ENCODE measurements around the gene ARPP21. TPM values are rescaled to one million over a fixed set of nuclear protein-coding genes. Genes with fewer than 3 reads are reported as not detected.
"Not testable (repeated sequence)": the region's sequence is repeated elsewhere in the genome, so short reads cannot be mapped to it uniquely, and the experiment has no call there.

Gene ARPP21
- total RNA-seq, 1 donor from 2014 or later = not detected

DNA sequence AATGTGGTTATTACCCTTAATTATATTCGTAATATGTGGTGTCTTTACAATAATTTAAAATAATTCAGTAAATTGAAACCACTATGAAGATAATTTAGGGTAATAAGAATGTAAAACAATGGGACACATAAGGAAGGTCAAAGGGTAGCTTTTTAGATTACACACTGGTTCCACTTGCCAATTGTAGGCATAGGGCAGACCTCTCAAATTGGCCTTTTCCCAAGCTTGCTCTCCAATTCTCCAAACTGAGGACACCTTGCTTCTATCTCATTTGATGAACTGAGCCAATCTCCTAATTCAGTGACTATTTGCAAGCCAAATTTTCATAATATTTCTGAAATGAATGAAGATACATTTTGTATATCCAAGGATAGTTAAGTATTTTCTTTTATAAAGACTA lies 151.4 kb downstream of the ARPP21 start:
- no peaks in the 10 kb centered on the region for H3K36me3 Mint-ChIP-seq (ENCODE audit: insufficient read depth)
- no peak overlapping the region for H3K4me3 Mint-ChIP-seq (ENCODE audit: low read depth)
- no peaks in the 10 kb centered on the region for H3K9me3 Mint-ChIP-seq (ENCODE audit: low read depth)
- peaks cover 7% of the 10 kb centered on the region for H3K4me1 Mint-ChIP-seq (ENCODE audit: low read depth)
- no peak overlapping the region for H3K27ac Mint-ChIP-seq
- TF ChIP-seq CTCF (IDR thresholded peaks at IDR 0.05; ENCODE audit: unreplicated experiment) = no peak
- DNase-seq (ENCODE audit: low spot score, unreplicated experiment) = no peak
- H3K27me3 Mint-ChIP-seq = peaks cover 23% of the 10 kb centered on the region

DNA sequence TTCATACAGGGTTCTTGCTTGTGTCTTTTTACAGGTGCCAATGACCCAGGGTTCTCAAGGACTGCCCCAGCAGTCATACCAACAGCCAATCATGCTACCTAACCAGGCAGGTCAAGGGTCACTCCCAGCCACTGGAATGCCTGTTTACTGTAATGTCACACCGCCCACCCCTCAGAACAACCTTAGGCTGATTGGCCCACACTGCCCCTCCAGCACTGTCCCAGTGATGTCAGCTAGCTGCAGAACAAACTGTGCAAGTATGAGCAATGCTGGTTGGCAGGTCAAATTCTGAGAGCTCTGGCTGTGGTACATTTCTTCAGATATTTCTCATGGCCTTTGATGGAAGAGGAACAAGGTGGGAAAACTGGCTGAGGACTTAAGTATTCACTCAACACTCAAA lies 154.3 kb downstream of the ARPP21 start:
- Mint-ChIP-seq H3K36me3 (ENCODE audit: insufficient read depth) (no peaks in the 10 kb centered on the region), H3K9me3 (ENCODE audit: low read depth) (peaks cover 4% of the 10 kb centered on the region), H3K27me3 (peaks cover 11% of the 10 kb centered on the region), H3K4me1 (ENCODE audit: low read depth) (no peaks in the 10 kb centered on the region), H3K4me3 (ENCODE audit: low read depth) (no peak overlapping the region), H3K27ac (no peak overlapping the region)
- no peak for DNase-seq (ENCODE audit: low spot score, unreplicated experiment)
- no peak for TF ChIP-seq CTCF (IDR thresholded peaks at IDR 0.05; ENCODE audit: unreplicated experiment)

- H3K4me1 Mint-ChIP-seq (ENCODE audit: low read depth) = peaks cover 10% of the 10 kb centered on the region
These were observed 161.7 kb downstream of the ARPP21 start for GRCh38 chr3:35800960-35801459.

DNA sequence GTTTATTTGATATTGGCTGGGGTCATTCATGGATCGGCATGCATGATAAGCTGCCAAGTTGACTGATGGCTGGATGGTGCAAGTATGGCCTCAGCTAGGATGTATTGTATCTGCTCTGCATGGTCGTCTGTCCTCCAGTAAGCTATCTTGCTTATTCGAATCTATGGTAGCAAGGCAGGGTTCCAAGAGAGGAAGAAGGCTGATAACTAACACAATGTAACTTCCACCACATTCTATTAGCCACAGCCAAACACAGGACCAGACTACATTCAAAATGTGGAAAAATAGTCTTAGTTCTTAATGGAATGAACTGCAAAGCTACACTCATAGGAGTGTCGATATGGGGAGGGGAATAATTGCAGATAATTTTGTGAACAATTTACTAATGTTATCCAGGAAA lies 175.2 kb downstream of the ARPP21 start:
- H3K27me3 Mint-ChIP-seq = no peaks in the 10 kb centered on the region
- H3K36me3 Mint-ChIP-seq (ENCODE audit: insufficient read depth) = no peaks in the 10 kb centered on the region
- H3K9me3 Mint-ChIP-seq (ENCODE audit: low read depth) = peaks cover 6% of the 10 kb centered on the region
- no peak for TF ChIP-seq CTCF (IDR thresholded peaks at IDR 0.05; ENCODE audit: unreplicated experiment)
- H3K4me3 Mint-ChIP-seq (ENCODE audit: low read depth) = no peak overlapping the region
- no peaks in the 10 kb centered on the region for H3K4me1 Mint-ChIP-seq (ENCODE audit: low read depth)
- no peak overlapping the region for H3K27ac Mint-ChIP-seq
- no peak for DNase-seq (ENCODE audit: low spot score, unreplicated experiment)

More at GRCh38 chr3:35800960-35801459, 161.7 kb downstream of the ARPP21 start:
- Mint-ChIP-seq H3K27ac (peak overlapping the region; percentile 15), H3K9me3 (ENCODE audit: low read depth) (peaks cover 4% of the 10 kb centered on the region), H3K27me3 (no peaks in the 10 kb centered on the region), H3K36me3 (ENCODE audit: insufficient read depth) (no peaks in the 10 kb centered on the region), H3K4me3 (ENCODE audit: low read depth) (no peak overlapping the region)
- TF ChIP-seq CTCF (IDR thresholded peaks at IDR 0.05; ENCODE audit: unreplicated experiment) = no peak
- DNase-seq (ENCODE audit: low spot score, unreplicated experiment) = no peak

GRCh38 chr3:35815796-35816195 lies 176.5 kb downstream of the ARPP21 start:
- not testable (repeated sequence) for H3K36me3 Mint-ChIP-seq (ENCODE audit: insufficient read depth); H3K9me3 Mint-ChIP-seq (ENCODE audit: low read depth); DNase-seq (ENCODE audit: low spot score, unreplicated experiment); H3K27me3 Mint-ChIP-seq; H3K4me3 Mint-ChIP-seq (ENCODE audit: low read depth); H3K4me1 Mint-ChIP-seq (ENCODE audit: low read depth); H3K27ac Mint-ChIP-seq

DNA sequence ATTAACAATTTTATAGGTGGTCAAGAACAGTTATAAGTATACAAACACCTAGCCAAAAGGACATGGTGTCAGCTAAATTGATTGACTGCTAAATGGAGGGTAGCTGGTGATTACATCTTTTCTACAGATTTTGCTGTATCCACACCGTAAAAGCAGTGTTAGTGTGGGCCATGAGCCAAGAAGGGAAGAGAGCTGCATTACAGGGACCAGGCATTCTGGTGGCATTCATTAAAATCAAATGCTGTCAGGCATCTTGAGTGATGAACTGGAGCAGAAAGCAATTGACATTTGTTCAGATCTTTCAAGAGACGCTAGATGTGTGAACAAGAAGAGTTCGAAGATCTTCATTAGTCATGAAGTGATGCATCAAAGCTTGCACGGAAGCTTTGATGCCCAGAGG lies 177.9 kb downstream of the ARPP21 start:
- Mint-ChIP-seq H3K36me3 (ENCODE audit: insufficient read depth) (no peaks in the 10 kb centered on the region), H3K27ac (no peak overlapping the region), H3K27me3 (no peaks in the 10 kb centered on the region), H3K4me3 (ENCODE audit: low read depth) (no peak overlapping the region), H3K9me3 (ENCODE audit: low read depth) (peaks cover 6% of the 10 kb centered on the region), H3K4me1 (ENCODE audit: low read depth) (no peaks in the 10 kb centered on the region)
- no peak for TF ChIP-seq CTCF (IDR thresholded peaks at IDR 0.05; ENCODE audit: unreplicated experiment)
- DNase-seq (ENCODE audit: low spot score, unreplicated experiment) = no peak

All from progenitor cell of endocrine pancreas (in vitro differentiated cells).